Measurements from ENCODE around the gene ZBTB7B.
A peak's percentile ranks its signal among the peaks of the same experiment; 100 is the strongest.

ZBTB7B gene

GRCh38 chr1:155002464-155003226 lies at the start of gene ZBTB7B:
Gene ZBTB7B (plus strand): TSS chr1:155002802. CDS start chr1:155014661, 11,859 bp downstream.
- H3K4me3 ChIP-seq (ENCODE audit: low read depth, low read length), result peak within 1 kb of the TSS; percentile 67
- TF ChIP-seq CTCF (IDR thresholded peaks at IDR 0.05; ENCODE audit: control insufficient read depth, extremely low read depth, insufficient read depth), result no peak
- no peak for DNase-seq (ENCODE audit: low read depth)

- DNase-seq (ENCODE audit: low read depth), result no peak
- TF ChIP-seq CTCF (IDR thresholded peaks at IDR 0.05; ENCODE audit: control insufficient read depth, extremely low read depth, insufficient read depth), result no peak
- no peak overlapping the region for H3K4me3 ChIP-seq (ENCODE audit: low read depth, low read length)
Observed at GRCh38 chr1:154953611-154954038, 49.0 kb upstream of the ZBTB7B start.

DNA sequence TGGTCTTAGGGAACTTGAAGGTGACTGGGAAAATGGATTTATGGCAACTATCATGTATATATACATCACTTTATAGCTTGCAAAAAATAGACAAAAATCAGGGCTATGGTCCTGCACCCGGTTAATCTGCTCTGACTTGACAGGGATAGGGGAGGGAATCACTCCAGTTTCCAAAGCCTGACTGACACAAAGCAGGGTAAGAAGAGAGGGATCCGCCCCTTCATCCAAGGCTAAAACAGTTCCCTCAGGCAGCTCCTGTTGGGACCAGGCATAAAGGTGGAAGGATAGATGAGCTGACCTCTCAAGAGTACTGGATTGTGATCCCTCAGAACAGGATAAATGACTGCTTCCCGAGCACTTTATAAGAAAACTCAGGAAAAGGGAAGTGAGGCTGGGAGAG lies 48.1 kb upstream of the ZBTB7B start:
- DNase-seq (ENCODE audit: low read depth), result no peak
- H3K4me3 ChIP-seq (ENCODE audit: low read depth, low read length), result no peak overlapping the region
- TF ChIP-seq CTCF (IDR thresholded peaks at IDR 0.05; ENCODE audit: control insufficient read depth, extremely low read depth, insufficient read depth), result no peak

- no peak for DNase-seq (ENCODE audit: low read depth)
- no peak for TF ChIP-seq CTCF (IDR thresholded peaks at IDR 0.05; ENCODE audit: control insufficient read depth, extremely low read depth, insufficient read depth)
- peak overlapping the region; percentile 63 for H3K4me3 ChIP-seq (ENCODE audit: low read depth, low read length)
Observed at GRCh38 chr1:154955039-154955717, 47.4 kb upstream of the ZBTB7B start.

DNA sequence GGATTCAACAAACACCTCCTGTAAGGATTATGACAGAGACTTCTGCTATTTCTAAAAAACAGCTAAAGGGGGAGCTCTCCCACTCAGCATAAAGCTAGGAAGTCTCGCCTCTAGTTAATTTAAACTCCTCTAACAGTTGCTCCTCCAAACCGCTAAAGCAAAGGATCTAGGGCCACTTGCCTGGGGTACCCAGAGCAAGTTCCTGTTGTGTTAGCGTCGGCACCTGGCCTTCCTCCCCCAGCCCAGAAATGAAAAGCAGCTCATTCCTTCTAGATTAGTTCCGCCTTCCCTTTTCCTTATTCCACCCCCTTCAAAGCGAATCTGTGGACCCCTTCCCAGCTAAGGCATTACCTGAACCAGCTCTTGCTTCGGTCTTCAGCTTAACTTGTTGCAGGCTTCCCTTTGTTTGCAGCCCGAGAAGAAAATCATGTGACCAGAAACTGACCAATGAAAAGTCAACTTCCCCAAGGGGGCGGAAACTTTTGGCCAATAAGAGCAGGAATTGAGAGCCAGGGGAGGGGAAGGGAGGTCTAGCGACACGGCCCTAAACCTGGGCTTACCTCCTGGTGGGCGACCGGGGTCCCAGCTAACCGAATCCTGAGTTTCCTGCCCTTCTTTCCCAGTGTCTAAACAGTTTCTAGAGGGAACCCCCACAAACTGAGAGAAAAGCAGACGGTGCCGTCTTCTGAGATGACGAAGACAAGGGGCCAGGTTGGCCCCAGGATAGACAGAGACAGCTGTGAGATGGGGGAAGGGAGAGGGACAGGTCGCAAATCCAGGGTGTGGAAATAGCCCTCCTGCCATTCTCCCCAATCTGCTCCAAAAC lies 46.7 kb upstream of the ZBTB7B start, which contains the start of gene PBXIP1:
TSS of gene PBXIP1 (minus strand) at position 382 of the 826 bp plus-strand sequence. CDS start 2,378 bp downstream, outside the sequence.
- H3K4me3 ChIP-seq (ENCODE audit: low read depth, low read length), result peak within 1 kb of the TSS; percentile 63
- peak; percentile 22; the same call in 1 of the 2 replicates for TF ChIP-seq CTCF (IDR thresholded peaks at IDR 0.05; ENCODE audit: control insufficient read depth, extremely low read depth, insufficient read depth)
- DNase-seq (ENCODE audit: low read depth), result peak; percentile 76

DNA sequence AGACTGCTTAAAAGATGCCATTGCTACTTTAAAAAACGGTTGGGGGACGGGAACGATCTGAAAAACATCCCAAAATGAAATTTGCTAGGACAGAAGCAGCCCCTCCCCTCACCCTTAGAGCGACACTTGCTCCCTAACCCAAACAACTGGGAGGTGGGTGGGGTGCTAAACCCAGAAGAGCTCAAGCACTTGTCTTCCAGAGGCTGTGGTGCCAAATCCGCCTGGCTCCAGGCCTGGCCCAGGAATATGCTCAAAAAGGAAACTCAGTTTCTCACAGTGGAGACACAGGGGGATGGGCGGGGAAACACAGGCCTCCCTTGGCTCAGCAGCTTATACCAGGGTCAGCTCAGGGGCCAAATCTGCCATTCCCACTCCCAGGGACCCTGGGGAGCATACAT lies 46.1 kb upstream of the ZBTB7B start:
- no peak for DNase-seq (ENCODE audit: low read depth)
- no peak for TF ChIP-seq CTCF (IDR thresholded peaks at IDR 0.05; ENCODE audit: control insufficient read depth, extremely low read depth, insufficient read depth)

More for the DNA sequence above, 46.1 kb upstream of the ZBTB7B start:
- H3K4me3 ChIP-seq (ENCODE audit: low read depth, low read length), result peak overlapping the region; percentile 63

All from LNCaP clone FGC (cell line).